Endothelial cell of umbilical vein (primary cell): Measurements from ENCODE around the gene GAA. TPM values are rescaled to one million over a fixed set of nuclear protein-coding genes. Genes with fewer than 3 reads are reported as not detected.
A peak's percentile ranks its signal among the peaks of the same experiment; 100 is the strongest.

Experiments used
- BruUV-seq: library from RNA; stranded (reverse); fragments of 400-500 nt; replicated peaks from 2 replicates; lab custom pipeline; 2021; lab: Mats Ljungman, UMichigan
- CTCF ChIA-PET: fragments of 300-600, 350-600 bp; sonication (Branson Sonifier 250); formaldehyde crosslinking; loops from one replicate; lab custom pipeline; 2021; ENCODE audit warnings: antibody characterized with exemption, inconsistent platforms; lab: Charles Lee
- POLR2A ChIA-PET: fragments of 300-600, 350-600 bp; sonication (Branson Sonifier 250); formaldehyde crosslinking; loops from one replicate; lab custom pipeline; 2021; ENCODE audit warnings: antibody characterized with exemption, inconsistent platforms; lab: Charles Lee
- DNase-seq: peaks from one replicate; pipeline ENCODE4 v3.0.0-alpha.2; 2011; ENCODE audit warnings: low read depth, low spot score
- FAIRE-seq: peaks from 2 replicates; lab custom pipeline; 2011; peaks lifted over from hg19 to GRCh38; lab: Jason Lieb, UNC
- H2AFZ ChIP-seq: 2 replicates; pipeline ENCODE4 v1.6.0; 2012; ENCODE audit warnings: low read depth, low read length, control low read depth, inconsistent platforms
- H3K27ac ChIP-seq: 2 replicates; pipeline ENCODE4 v1.5.1; 2011; ENCODE audit warnings: low read depth, mild to moderate bottlenecking, control low read depth, low read length, moderate library complexity; ENCODE audit not compliant: insufficient read depth
- H3K27me3 ChIP-seq, 2 experiments: 2 replicates each; pipeline versions ENCODE4 v1.6.0 to v1.6.1; 2011; ENCODE audit warnings: low read length in 2 of 2, mixed read lengths in 1 of 2; ENCODE audit not compliant: control insufficient read depth in 2 of 2, insufficient read depth in 2 of 2
- H3K36me3 ChIP-seq, 2 experiments: 2 replicates in 1 of 2; 3 replicates in 1 of 2; pipeline ENCODE4 v1.5.1; 2011; ENCODE audit warnings: low read length in 2 of 2, mild to moderate bottlenecking in 1 of 2, moderate library complexity in 1 of 2; ENCODE audit not compliant: control insufficient read depth in 2 of 2, insufficient read depth in 2 of 2; ENCODE audit errors: extremely low read depth in 1 of 2
- H3K4me1 ChIP-seq: 3 replicates; pipeline ENCODE4 v1.5.1; 2011; ENCODE audit warnings: mild to moderate bottlenecking, low read length; ENCODE audit not compliant: control insufficient read depth, insufficient read depth; ENCODE audit errors: extremely low read depth
- H3K4me2 ChIP-seq: 2 replicates; pipeline ENCODE4 v1.6.1; 2011; ENCODE audit warnings: low read length, control low read depth, mixed read lengths; ENCODE audit not compliant: insufficient read depth
- H3K4me3 ChIP-seq, 3 experiments: fragments of 200-600 bp in 1 of 3; sonication (generic), shearing (Covaris generic) in 1 of 3; replicated peaks in 1 of 3; 2 replicates each; pipeline ENCODE4 v1.5.1; 2011 to 2016; ENCODE audit warnings: control low read depth in 3 of 3, low read length in 3 of 3, mild to moderate bottlenecking in 2 of 3, inconsistent platforms in 1 of 3, low read depth in 1 of 3, moderate library complexity in 1 of 3; ENCODE audit not compliant: insufficient read depth in 1 of 3
- H3K79me2 ChIP-seq: 2 replicates; pipeline ENCODE4 v1.6.0; 2012; ENCODE audit warnings: low read length, inconsistent platforms; ENCODE audit not compliant: control insufficient read depth, insufficient read depth
- H3K9ac ChIP-seq: replicated peaks from 2 replicates; pipeline ENCODE3; 2011; ENCODE audit warnings: low read length, control low read depth; ENCODE audit not compliant: insufficient read depth; ENCODE audit errors: extremely low read depth
- H3K9me1 ChIP-seq: replicated peaks from 3 replicates; pipeline ENCODE4 v1.6.0; 2011; ENCODE audit warnings: mild to moderate bottlenecking, low read length; ENCODE audit not compliant: control insufficient read depth, insufficient read depth; ENCODE audit errors: extremely low read depth
- H3K9me3 ChIP-seq: replicated peaks from 2 replicates; pipeline ENCODE4 v1.5.1; 2012; ENCODE audit warnings: low read length, inconsistent platforms; ENCODE audit not compliant: control insufficient read depth, insufficient read depth
- H4K20me1 ChIP-seq: replicated peaks from 2 replicates; pipeline ENCODE3; 2011; ENCODE audit warnings: mild to moderate bottlenecking, low read length; ENCODE audit not compliant: control insufficient read depth, insufficient read depth; ENCODE audit errors: extremely low read depth
- EZH2 ChIP-seq: IDR thresholded peaks from 2 replicates; pipeline ENCODE4 v1.6.1; 2012; ENCODE audit warnings: borderline replicate concordance, low read depth, mild to moderate bottlenecking, moderate library complexity, low read length, inconsistent platforms; ENCODE audit not compliant: severe bottlenecking
- FOS ChIP-seq: IDR thresholded peaks from 2 replicates; pipeline ENCODE4 v1.6.1; 2011; ENCODE audit warnings: mild to moderate bottlenecking, low read length, moderate library complexity, borderline replicate concordance; ENCODE audit not compliant: insufficient read depth
- GATA2 ChIP-seq: IDR thresholded peaks from 2 replicates; pipeline ENCODE4 v1.7.0; 2011; ENCODE audit warnings: low read depth, mild to moderate bottlenecking, moderate library complexity, mixed read lengths, low read length; ENCODE audit not compliant: insufficient read length, insufficient read depth
- JUN ChIP-seq: IDR thresholded peaks from 2 replicates; pipeline ENCODE4 v1.6.1; 2011; ENCODE audit warnings: borderline replicate concordance, low read depth; ENCODE audit not compliant: insufficient read length, insufficient read depth
- MYC ChIP-seq: IDR thresholded peaks from one replicate; pipeline ENCODE4 v1.6.1; 2011; ENCODE audit warnings: mild to moderate bottlenecking, low read depth, low read length
- POLR2A ChIP-seq: IDR thresholded peaks from 2 replicates; pipeline ENCODE4 v1.6.1; 2012; ENCODE audit warnings: low read depth, mild to moderate bottlenecking, control low read depth, low read length
- POLR2AphosphoS5 ChIP-seq: IDR thresholded peaks from 2 replicates; pipeline ENCODE4 v1.6.1; 2012; ENCODE audit warnings: low read depth, mild to moderate bottlenecking, control low read depth, low read length, moderate library complexity; ENCODE audit not compliant: insufficient read depth
- dilution Hi-C: fragments of 300-500 bp; cut with MboI; formaldehyde crosslinking; loops from one replicate; pipeline ENCODE4 v1.15.0; 2019; ENCODE audit warnings: low sequenced_read_pairs; ENCODE audit not compliant: extremely low pct_ligation_motif_present
- intact Hi-C: fragments of 100-400 bp; cut with micrococcal nuclease; formaldehyde crosslinking; loops from one replicate; pipeline ENCODE4 v1.10.0; 2022
- polyA plus RNA-seq, 4 experiments: library from polyadenylated mRNA; depleted of rRNA in 3 of 4; stranded (reverse) in 3 of 4; unstranded in 1 of 4; fragments of >200 nt; gene quantifications; 2 replicates each; pipeline versions ENCODE4 v1.2.1 to v1.2.3, GENCODE V29; 2011 to 2012; ENCODE audit warnings: missing spikeins in 1 of 4
- total RNA-seq: library from RNA; stranded (reverse); gene quantifications from 2 replicates; pipeline ENCODE4 v1.2.3, GENCODE V29; 2021
- TF ChIP-seq, protein P1 (sequence below), 2 donors: IDR thresholded peaks; 1 replicate in 1 of 2; 2 replicates in 1 of 2; pipeline ENCODE4 v1.5.1; 2011; ENCODE audit warnings: low read length in 2 of 2, mild to moderate bottlenecking in 2 of 2, moderate library complexity in 2 of 2, control low read depth in 1 of 2, inconsistent platforms in 1 of 2, low read depth in 1 of 2; ENCODE audit not compliant: insufficient read depth in 1 of 2; ENCODE audit errors: extremely low read depth in 1 of 2
- TF ChIP-seq, protein P2 (sequence below): IDR thresholded peaks from 2 replicates; pipeline ENCODE4 v1.6.1; 2011; ENCODE audit not compliant: insufficient read depth, insufficient read length

GAA gene
- total and polyA plus RNA-seq, 2 donors (not counting 3 experiments of a cell fraction or from before 2014, with no cell fraction given), result 26.3 to 49.7 TPM

DNA sequence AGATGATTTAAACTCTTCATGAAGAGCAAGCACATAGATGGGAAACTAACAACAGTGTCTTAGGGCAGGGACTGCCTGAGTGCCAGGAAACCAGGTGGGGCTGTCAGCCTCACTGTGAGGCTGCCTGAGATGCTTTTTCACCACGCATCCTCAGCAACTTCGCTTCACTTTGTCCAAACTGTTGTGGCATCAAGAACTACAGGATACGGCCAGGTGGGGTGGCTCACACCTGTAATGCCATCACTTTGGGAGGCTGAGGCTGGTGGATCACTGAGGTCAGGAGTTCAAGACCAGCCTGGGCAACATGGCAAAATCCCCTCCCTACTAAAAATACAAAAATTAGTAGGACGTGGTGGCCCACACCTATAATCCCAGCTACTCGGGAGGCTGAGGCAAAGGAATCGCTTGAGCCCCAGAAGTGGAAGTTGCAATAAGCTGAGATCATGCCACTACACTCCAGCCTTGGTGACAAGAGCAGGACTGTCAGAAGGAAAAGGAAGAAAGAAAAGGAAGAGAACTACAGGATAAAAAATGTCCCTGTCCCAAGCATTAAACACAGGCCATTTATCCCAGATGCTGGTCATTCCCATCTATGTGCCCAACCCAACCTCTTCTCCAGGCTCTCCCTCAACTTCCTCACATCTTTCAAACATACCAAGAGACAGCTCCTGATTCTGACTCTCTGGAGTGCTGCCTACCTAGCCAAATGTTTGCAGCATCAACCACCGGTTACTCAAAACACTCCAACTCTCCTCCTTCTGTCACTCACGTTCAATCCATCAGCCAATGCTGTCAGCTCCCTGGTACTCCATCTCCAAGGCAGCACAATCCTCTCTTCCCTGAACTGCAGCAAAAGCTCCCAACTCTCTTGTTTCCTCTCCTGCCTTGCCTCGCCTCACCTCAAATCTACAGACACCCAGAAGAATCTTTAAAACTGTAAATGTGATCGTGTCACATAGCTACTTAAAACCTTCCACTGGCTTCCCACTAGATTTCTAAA is 44.0 kb downstream of the GAA start:
- dilution Hi-C loops, result no loop called here
- intact Hi-C loops, result loop anchor here (5.0 kb wide), 1 partner anchor 117 kb away; the partner anchor contains the start of gene RNF213
- Histone ChIP-seq H3K4me1 (peaks cover 17% of the 10 kb centered on the region), H3K4me3 (peak overlapping the region; percentile 61 to 76 (median 68)), H3K36me3 (peaks cover 4 to 17% of the 10 kb centered on the region in 2 experiments), H3K27ac (no peak overlapping the region), H3K4me2 (peak overlapping the region; percentile 86), H3K9ac (peak overlapping the region; percentile 61), H3K79me2 (peaks cover 42% of the 10 kb centered on the region), H3K9me3 (no peaks in the 10 kb centered on the region), H3K27me3 (no peaks in the 10 kb centered on the region), H3K9me1 (no peaks in the 10 kb centered on the region), H2AFZ (no peak overlapping the region), H4K20me1 (peaks cover 2% of the 10 kb centered on the region)
- ChIA-PET CTCF (interaction anchor here (0.7 to 2.2 kb wide), 10 partner anchors 17 to 139 kb away, joined by 3 to 7 read pairs (median 4); partner anchors contain the start of gene GAA), POLR2A (interaction anchor here (0.6 to 1.6 kb wide), 5 partner anchors 9 to 250 kb away, joined by 3 to 7 read pairs (median 4); partner anchors contain the start of gene GAA)
- peak; percentile 62 for FAIRE-seq
- peak; percentile 25 for DNase-seq
- no peak for TF ChIP-seq POLR2A
- no peak for TF ChIP-seq MYC
- no peak for TF ChIP-seq POLR2AphosphoS5
- TF ChIP-seq JUN, result no peak
- TF ChIP-seq GATA2, result no peak
- no peak for TF ChIP-seq EZH2
- no peak for TF ChIP-seq FOS
- TF ChIP-seq, protein P1, sequence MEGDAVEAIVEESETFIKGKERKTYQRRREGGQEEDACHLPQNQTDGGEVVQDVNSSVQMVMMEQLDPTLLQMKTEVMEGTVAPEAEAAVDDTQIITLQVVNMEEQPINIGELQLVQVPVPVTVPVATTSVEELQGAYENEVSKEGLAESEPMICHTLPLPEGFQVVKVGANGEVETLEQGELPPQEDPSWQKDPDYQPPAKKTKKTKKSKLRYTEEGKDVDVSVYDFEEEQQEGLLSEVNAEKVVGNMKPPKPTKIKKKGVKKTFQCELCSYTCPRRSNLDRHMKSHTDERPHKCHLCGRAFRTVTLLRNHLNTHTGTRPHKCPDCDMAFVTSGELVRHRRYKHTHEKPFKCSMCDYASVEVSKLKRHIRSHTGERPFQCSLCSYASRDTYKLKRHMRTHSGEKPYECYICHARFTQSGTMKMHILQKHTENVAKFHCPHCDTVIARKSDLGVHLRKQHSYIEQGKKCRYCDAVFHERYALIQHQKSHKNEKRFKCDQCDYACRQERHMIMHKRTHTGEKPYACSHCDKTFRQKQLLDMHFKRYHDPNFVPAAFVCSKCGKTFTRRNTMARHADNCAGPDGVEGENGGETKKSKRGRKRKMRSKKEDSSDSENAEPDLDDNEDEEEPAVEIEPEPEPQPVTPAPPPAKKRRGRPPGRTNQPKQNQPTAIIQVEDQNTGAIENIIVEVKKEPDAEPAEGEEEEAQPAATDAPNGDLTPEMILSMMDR (IDR thresholded peaks at IDR 0.05; ENCODE audit: extremely low read depth in 1 of 2, insufficient read depth in 1 of 2, low read depth in 1 of 2, low read length in 2 of 2), result no peak
- TF ChIP-seq, protein P2, sequence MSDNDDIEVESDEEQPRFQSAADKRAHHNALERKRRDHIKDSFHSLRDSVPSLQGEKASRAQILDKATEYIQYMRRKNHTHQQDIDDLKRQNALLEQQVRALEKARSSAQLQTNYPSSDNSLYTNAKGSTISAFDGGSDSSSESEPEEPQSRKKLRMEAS, result no peak
- BruUV-seq, result TSS peak; percentile 8
